HEK293T (cell line): ENCODE results near the gene COL24A1.

ENCODE experiments used
- CTCF ChIA-PET: fragments of 350-600 bp; formaldehyde crosslinking; extraction: SDS; loops from one replicate; lab custom pipeline; 2021; ENCODE audit warnings: antibody characterized with exemption, inconsistent platforms; lab: Yijun Ruan, JAX
- POLR2A ChIA-PET: fragments of 350-600 bp; formaldehyde crosslinking; extraction: SDS; loops from one replicate; lab custom pipeline; 2020; ENCODE audit warnings: antibody characterized with exemption, inconsistent platforms; lab: Yijun Ruan, JAX
- DNase-seq: peaks from one replicate; pipeline ENCODE4 v3.0.0; 2012; ENCODE audit warnings: mixed read lengths; ENCODE audit errors: extremely low spot score
- ARNT ChIP-seq: fragments of 450-650 bp; IDR thresholded peaks from 2 replicates; pipeline ENCODE4 v1.6.1; 2017; ENCODE audit warnings: mild to moderate bottlenecking
- BHLHE40 ChIP-seq: fragments of 450-650 bp; IDR thresholded peaks from 2 replicates; pipeline ENCODE4 v1.6.1; 2016; ENCODE audit warnings: mild to moderate bottlenecking, moderate library complexity, borderline replicate concordance
- CTBP1 ChIP-seq: fragments of 450-650 bp; IDR thresholded peaks from 2 replicates; pipeline ENCODE4 v1.6.1; 2016; ENCODE audit warnings: borderline replicate concordance
- ELF4 ChIP-seq: fragments of 450-650 bp; IDR thresholded peaks from 2 replicates; pipeline ENCODE4 v1.6.1; 2017; ENCODE audit warnings: antibody characterized with exemption
- FOXA1 ChIP-seq: fragments of 450-650 bp; IDR thresholded peaks from 2 replicates; pipeline ENCODE4 v1.6.1; 2016; ENCODE audit warnings: mild to moderate bottlenecking
- FOXK2 ChIP-seq: fragments of 450-650 bp; IDR thresholded peaks from 2 replicates; pipeline ENCODE4 v1.6.1; 2016; ENCODE audit warnings: mild to moderate bottlenecking
- FOXM1 ChIP-seq: fragments of 450-650 bp; IDR thresholded peaks from 2 replicates; pipeline ENCODE4 v1.6.1; 2017; ENCODE audit warnings: mild to moderate bottlenecking, borderline replicate concordance
- HDGF ChIP-seq: fragments of 450-650 bp; IDR thresholded peaks from 2 replicates; pipeline ENCODE4 v1.6.1; 2017; ENCODE audit warnings: antibody characterized with exemption, borderline replicate concordance
- L3MBTL2 ChIP-seq: fragments of 450-650 bp; conservative IDR thresholded peaks from 2 replicates; pipeline ENCODE4 v1.6.1; 2016; ENCODE audit warnings: mild to moderate bottlenecking
- LEF1 ChIP-seq: fragments of 450-650 bp; IDR thresholded peaks from 2 replicates; pipeline ENCODE4 v1.6.1; 2017; ENCODE audit warnings: mild to moderate bottlenecking, borderline replicate concordance
- NFRKB ChIP-seq: fragments of 450-650 bp; IDR thresholded peaks from 2 replicates; pipeline ENCODE4 v1.6.1; 2016; ENCODE audit warnings: mild to moderate bottlenecking, moderate library complexity
- PKNOX1 ChIP-seq: fragments of 450-650 bp; IDR thresholded peaks from 2 replicates; pipeline ENCODE4 v1.6.1; 2016
- SP1 ChIP-seq: fragments of 450-650 bp; IDR thresholded peaks from 2 replicates; pipeline ENCODE4 v1.6.1; 2017
- SUZ12 ChIP-seq: fragments of 450-650 bp; IDR thresholded peaks from 2 replicates; pipeline ENCODE4 v1.6.1; 2016; ENCODE audit warnings: mild to moderate bottlenecking
- TARDBP ChIP-seq: fragments of 450-650 bp; IDR thresholded peaks from 2 replicates; pipeline ENCODE4 v1.6.1; 2016
- ZNF384 ChIP-seq: fragments of 450-650 bp; IDR thresholded peaks from 2 replicates; pipeline ENCODE4 v1.6.1; 2016

Gene COL24A1

GRCh38 chr1:86064899-86065298 is 91.7 kb downstream of the COL24A1 start:
- ChIA-PET CTCF (no interaction called here), POLR2A (no interaction called here)
- no peak for DNase-seq
- no peak for TF ChIP-seq L3MBTL2
- no peak for TF ChIP-seq PKNOX1

- ChIA-PET POLR2A (no interaction called here), CTCF (no interaction called here)
- TF ChIP-seq L3MBTL2 (no peak), FOXK2 (no peak), ELF4 (no peak), HDGF (no peak), SP1 (no peak), ARNT (no peak), BHLHE40 (no peak), ZNF384 (no peak), TARDBP (no peak), CTBP1 (no peak), PKNOX1 (no peak)
- no peak for DNase-seq
Measured at GRCh38 chr1:86063721-86064120, 92.9 kb downstream of the COL24A1 start.

- TF ChIP-seq SUZ12, result no peak
- CTCF ChIA-PET, result no interaction called here
- POLR2A ChIA-PET, result no interaction called here
- peak; percentile 13 for DNase-seq
Measured at GRCh38 chr1:86062453-86062852, 94.1 kb downstream of the COL24A1 start.

GRCh38 chr1:86061551-86061990 is 95.0 kb downstream of the COL24A1 start:
- no peak for DNase-seq
- no peak for TF ChIP-seq SUZ12
- no peak for TF ChIP-seq LEF1
- no peak for TF ChIP-seq TARDBP
- TF ChIP-seq PKNOX1, result no peak
- no peak for TF ChIP-seq NFRKB
- TF ChIP-seq FOXK2, result no peak
- TF ChIP-seq ARNT, result no peak
- no peak for TF ChIP-seq L3MBTL2
- TF ChIP-seq ELF4, result no peak
- no peak for TF ChIP-seq SP1
- TF ChIP-seq HDGF, result no peak
- no peak for TF ChIP-seq FOXM1
- no peak for TF ChIP-seq FOXA1
- TF ChIP-seq ZNF384, result no peak
- TF ChIP-seq BHLHE40, result no peak
- TF ChIP-seq CTBP1, result no peak
- ChIA-PET POLR2A (no interaction called here), CTCF (no interaction called here)

GRCh38 chr1:86054396-86054795 is 102.2 kb downstream of the COL24A1 start:
- no peak for DNase-seq
- ChIA-PET CTCF (no interaction called here), POLR2A (no interaction called here)
- TF ChIP-seq LEF1 (no peak), CTBP1 (no peak), FOXM1 (no peak), SP1 (no peak), TARDBP (no peak), FOXA1 (no peak), ZNF384 (no peak), PKNOX1 (no peak), L3MBTL2 (no peak), FOXK2 (no peak), ELF4 (no peak), BHLHE40 (no peak), ARNT (no peak)

GRCh38 chr1:86052948-86053698 is 103.4 kb downstream of the COL24A1 start:
- POLR2A ChIA-PET, result no interaction called here
- DNase-seq, result no peak
- CTCF ChIA-PET, result no interaction called here
- no peak for TF ChIP-seq HDGF

GRCh38 chr1:86035101-86035500 is 121.5 kb downstream of the COL24A1 start:
- CTCF ChIA-PET, result no interaction called here
- no peak for DNase-seq
- POLR2A ChIA-PET, result no interaction called here
- TF ChIP-seq FOXK2 (no peak), PKNOX1 (no peak), BHLHE40 (no peak), SUZ12 (no peak), ELF4 (no peak), FOXM1 (no peak), NFRKB (no peak), L3MBTL2 (no peak), LEF1 (no peak), HDGF (no peak), FOXA1 (no peak), SP1 (no peak), ARNT (no peak), TARDBP (no peak), CTBP1 (no peak)
